Measurements from ENCODE around the gene ABHD11.
A peak's percentile ranks its signal among the peaks of the same experiment; 100 is the strongest.
"Not testable (repeated sequence)": the region's sequence is repeated elsewhere in the genome, so short reads cannot be mapped to it uniquely, and the experiment has no call there.

ABHD11 gene

DNA sequence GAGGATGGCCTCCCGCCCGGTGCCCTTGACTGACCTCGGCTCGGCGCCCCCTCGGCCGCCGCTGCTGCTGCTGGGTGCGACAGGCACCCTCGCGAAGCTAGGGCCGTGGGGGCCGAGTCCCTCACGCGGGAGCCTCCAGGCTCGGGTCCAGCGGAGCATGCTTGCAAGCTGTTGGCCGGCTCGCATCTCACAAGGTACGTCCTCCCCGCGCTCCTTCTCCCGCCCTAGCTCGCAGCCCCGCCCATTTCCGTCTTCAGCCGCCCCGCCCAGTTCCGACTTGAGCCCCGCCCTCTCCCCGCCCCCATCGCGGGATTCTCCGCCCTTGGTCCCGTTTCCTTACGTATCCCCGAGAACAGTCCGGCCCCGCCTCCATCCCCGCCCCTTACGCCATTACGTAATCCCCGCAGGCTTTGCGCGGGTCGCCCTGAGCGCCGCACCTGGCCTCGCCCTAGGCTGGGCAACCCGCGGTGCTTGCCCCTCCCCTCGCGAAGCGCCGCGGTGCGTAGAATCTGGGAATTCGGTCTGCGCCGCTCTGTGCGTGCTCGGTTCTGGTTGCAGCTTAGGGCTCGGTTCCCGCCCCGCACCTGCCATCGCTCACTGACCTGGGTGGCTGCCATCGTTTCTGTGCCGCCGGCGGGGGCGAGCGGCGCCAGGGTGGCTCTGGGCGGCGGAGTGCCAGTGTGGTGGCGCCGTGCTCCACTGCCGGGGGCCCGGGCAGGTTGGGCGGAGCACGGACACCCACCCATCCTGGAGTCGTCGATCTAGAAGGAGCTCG lies at the start of gene ABHD11:
ABHD11 (minus strand) TSS at position 191 of the 775 bp plus-strand sequence; CDS start at position 159, 32 bp downstream.
- peak; percentile 94 for DNase-seq

GRCh38 chr7:73787786-73788048 lies 49.1 kb upstream of the ABHD11 start:
- not testable (repeated sequence) for DNase-seq

GRCh38 chr7:73786588-73786987 lies 48.0 kb upstream of the ABHD11 start:
- DNase-seq = no peak

GRCh38 chr7:73779517-73779916 lies 40.9 kb upstream of the ABHD11 start:
- DNase-seq = no peak

GRCh38 chr7:73778801-73779389 lies 40.3 kb upstream of the ABHD11 start:
- no peak for DNase-seq

DNA sequence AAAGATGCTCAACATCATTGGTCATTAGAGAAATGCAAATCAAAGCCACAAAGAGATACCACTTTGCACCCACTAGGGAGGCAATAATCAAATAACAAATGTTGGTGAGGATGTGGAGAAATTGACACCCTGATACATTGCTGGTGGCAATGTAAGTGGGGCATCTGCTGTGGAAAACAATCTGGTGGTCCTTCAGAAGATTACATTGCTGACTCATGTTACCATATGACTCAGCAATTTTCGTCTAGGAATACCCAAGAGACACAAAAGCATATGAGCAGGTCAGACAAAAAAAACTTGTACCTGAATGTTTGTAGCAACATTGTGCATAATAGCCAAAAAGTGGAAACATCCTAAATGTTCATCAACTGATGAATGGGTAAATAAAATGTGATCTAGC lies 36.3 kb upstream of the ABHD11 start:
- no peak for DNase-seq

- peak; percentile 6 for DNase-seq
These were observed 35.3 kb upstream of the ABHD11 start for GRCh38 chr7:73773700-73774517.

DNA sequence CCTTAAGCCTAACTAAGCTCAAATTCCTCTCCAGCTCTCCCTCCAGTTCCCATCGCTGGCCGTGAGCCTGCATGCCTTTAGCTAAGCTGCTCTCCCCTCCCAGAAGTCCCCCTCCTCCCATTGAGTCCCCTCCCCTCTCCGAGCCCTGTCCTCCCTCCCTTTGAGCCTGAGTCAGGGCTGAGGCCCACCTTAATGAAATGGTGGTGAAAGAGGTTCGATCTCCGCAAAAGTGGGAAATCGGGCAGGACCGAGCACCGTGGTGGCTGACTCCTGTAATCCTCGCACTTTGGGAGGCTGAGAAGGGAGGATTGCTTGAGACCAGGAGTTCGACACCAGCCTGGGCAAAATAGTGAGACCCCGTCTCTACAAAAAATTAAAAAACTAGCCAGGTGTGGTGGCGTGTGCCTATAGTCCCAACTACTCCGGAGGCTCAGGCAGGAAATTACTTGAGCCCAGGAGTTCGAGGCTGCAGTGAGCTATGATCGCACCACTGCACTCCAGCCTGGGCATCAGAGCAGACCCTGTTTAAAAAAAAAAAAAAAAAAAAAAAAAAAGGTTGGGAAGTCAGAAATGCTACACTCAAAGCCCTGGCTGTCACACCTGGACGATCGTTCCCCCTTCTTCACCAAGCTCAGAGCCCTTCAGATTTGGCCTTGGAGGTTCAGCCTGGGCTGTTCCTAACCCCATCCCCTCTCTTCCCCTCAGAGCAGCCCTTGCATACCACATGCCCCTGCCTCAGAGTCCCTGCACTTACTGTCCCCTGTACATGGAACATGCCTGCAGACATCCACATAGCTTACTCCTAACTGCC lies 32.5 kb upstream of the ABHD11 start:
- DNase-seq = no peak

GRCh38 chr7:73770002-73770859 lies 31.6 kb upstream of the ABHD11 start, which contains the start of gene CLDN3:
Gene CLDN3, minus strand, starts transcription at chr7:73770270. Its CDS starts 221 bp downstream, at chr7:73770049.
- DNase-seq = peak; percentile 7

DNA sequence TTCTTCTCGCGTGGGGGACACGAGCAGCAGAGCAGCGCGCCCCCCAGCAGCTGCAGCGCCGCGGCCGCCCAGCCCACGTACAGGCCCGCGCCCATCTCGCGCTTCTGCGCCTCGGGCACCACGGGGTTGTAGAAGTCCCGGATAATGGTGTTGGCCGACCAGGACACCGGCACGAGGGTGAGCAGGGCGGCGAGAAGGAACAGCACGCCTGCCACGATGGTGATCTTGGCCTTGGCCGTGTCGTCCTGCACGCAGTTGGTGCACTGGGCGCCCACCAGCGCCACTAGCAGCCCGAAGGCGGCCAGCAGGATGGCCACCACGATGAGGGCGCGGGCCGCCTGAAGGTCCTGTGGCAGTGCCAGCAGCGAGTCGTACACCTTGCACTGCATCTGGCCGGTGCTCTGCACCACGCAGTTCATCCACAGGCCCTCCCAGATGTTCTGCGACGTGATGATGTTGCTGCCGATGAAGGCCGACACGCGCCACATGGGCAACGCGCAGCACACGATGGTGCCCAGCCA lies 30.9 kb upstream of the ABHD11 start:
- no peak for DNase-seq

- DNase-seq = no peak
These were observed 30.3 kb upstream of the ABHD11 start for GRCh38 chr7:73768641-73769480.

DNA sequence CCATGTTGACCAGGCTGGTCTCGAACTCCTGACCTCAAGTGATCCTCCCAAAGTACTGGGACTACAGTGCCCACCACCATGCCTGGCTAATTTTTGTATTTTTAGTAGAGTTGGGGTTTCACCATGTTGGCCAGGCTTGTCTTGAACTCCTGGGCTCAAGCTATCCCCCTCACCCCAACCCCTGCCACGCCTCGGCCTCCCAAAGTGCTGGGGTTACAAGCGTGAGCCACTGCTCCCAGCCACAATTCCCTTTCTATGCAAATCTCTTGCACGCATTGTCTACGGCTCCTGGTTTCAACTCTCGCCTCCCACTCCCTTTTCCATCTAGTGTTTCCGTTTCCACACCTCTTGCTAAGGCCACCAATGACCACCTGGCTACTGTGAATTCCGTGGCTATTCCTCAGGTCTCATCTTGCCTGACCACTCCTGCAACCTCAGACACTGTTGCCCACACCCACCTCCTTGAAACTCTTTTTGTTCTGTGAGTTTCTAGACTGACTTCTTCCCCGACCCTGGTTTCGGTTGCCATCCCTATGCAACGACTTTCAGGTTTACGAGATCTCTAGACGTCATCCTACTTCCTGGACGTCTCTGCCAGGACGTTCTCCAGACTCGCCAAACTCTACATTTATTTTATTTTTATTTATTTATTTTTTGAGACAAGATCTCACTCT lies 28.1 kb upstream of the ABHD11 start:
- no peak for DNase-seq

DNA sequence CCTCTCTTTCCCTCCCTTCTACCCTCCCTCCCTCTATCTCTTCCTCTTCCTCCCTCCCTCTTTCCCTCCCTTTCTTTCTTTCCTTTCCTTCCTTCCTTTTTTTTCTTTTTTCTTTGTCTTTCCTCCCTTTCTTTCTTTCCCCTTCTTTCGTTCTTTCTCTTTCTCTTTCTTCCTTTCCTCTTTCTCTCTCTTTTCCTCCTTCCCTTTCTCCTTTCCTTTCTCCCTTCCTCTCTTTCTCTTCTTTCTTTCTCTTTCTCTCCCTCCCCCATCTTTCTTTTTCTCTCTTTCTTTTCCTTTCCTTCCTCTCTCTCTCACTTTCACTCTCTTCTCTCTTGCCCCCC lies 24.0 kb upstream of the ABHD11 start:
- DNase-seq = no peak

GRCh38 chr7:73761854-73762658 lies 23.5 kb upstream of the ABHD11 start:
- no peak for DNase-seq

DNA sequence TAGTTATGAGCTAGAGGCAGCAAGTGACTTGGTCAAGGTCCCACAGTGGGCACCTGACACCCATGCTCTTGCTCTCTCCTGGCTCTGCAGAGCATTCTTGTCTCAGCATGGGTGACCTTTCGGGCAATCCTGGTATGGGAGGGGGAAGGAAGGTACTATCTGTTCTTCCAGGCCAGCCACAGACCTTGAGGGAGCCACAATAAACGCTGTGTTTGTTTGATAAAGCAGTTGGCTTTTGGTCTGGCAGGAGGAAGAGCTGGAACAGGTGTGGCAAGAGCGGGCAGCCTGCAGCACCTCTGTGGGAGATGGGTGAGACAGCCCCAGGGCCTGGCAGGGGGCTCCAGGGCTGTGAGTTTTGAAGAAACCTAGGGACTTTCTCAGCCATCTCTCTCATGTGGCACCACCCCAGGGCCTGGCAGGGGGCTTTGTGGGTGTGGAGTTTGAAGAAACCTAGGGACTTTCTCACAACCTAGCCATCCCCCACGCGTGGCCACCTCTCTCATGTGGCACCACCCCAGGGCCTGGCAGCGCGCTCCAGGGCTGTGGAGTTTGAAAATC lies 20.1 kb upstream of the ABHD11 start:
- no peak for DNase-seq

DNA sequence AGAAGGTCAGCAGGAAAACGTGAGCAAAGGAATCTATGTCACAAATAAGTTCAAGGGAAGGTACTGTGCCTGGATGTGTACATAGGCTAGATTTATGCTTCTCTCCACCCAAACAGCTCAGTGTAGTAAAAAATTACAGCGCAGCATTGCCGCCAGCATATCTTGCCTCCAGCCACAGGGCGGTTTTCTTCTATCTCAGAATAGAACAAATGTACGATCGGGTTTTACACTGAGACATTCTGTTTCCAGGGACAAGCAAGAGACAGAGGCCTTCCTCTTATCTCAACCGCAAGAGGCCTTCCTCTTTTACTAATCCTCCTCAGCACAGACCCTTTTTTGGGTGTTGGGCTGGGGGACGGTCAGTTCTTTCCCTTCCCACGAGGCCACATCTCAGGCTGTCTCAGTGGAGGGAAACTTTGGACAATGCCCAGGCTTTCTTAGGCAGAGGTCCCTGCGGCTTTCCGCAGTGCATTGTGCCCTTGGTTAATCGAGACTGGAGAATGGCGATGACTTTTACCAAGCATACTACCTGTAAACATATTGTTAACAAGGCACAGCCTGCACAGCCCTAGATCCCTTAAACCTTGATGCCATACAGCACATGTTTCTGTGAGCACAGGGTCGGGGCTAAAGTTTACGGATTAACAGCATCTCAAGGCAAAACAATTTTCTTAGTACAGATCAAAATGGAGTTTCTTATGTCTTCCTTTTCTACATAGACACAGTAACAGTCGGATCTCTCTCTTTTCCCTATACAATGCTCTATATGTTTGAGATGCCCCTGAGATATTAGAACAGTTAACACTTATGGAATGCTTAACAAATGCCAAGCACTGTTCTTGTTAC lies 11.6 kb upstream of the ABHD11 start:
- no peak for DNase-seq

DNA sequence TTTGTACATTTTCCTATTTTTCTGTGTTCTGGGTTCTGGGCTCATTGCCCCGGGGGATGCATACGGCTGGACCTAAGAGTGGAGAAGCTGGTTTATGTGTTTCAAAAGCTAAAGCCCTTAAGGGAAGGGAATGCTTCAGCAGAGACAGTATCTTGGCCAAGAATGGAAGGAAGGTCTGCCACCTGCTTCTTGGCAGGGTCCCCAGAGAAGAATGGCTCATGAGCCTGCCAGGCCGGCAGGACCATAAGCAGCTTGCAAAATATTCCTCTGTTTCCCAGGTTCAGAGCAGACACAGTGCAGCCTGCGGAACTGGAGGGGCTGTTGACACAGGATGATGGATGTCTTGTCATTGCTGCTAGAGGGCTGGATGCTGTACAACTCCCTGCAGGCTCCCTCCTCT lies 7.8 kb upstream of the ABHD11 start:
- no peak for DNase-seq
